Measurements from ENCODE around the gene SPOUT1. TPM values are rescaled to one million over a fixed set of nuclear protein-coding genes. Genes with fewer than 3 reads are reported as not detected.
A peak's percentile ranks its signal among the peaks of the same experiment; 100 is the strongest.
"Not testable (repeated sequence)": the region's sequence is repeated elsewhere in the genome, so short reads cannot be mapped to it uniquely, and the experiment has no call there.

The SPOUT1 gene
- total RNA-seq, 1 experiment from 2014 or later: 66.4 TPM

GRCh38 chr9:128845186-128845931, 15.8 kb upstream of the SPOUT1 start:
- H3K4me1 ChIP-seq (ENCODE audit: insufficient read depth, low read length, poor library complexity, severe bottlenecking): no peaks in the 10 kb centered on the region
- H3K27ac ChIP-seq (ENCODE audit: low read depth, low read length, poor library complexity, severe bottlenecking): no peak overlapping the region
- peaks cover 4% of the 10 kb centered on the region for H3K9me3 ChIP-seq (ENCODE audit: low read depth, low read length, poor library complexity, severe bottlenecking)
- intact Hi-C loops (cut with micrococcal nuclease; ENCODE audit: unreplicated experiment): no loop called here
- no peak for TF ChIP-seq EZH2 (IDR thresholded peaks at IDR 0.05; ENCODE audit: borderline replicate concordance, low read depth, low read length, poor library complexity, severe bottlenecking)
- 0 out of 2 replicates have a peak, but pooled peaks have one; percentile 24 for TF ChIP-seq CTCF (conservative IDR thresholded peaks at IDR 0.05; ENCODE audit: low read depth, low read length)
- no TSS peak for BruUV-seq (replicated peaks)
- DNase-seq (ENCODE audit: low spot score): no peak
- POLR2A ChIA-PET (ENCODE audit: low non-redundant PET): no interaction called here
- no peak overlapping the region for H3K4me3 ChIP-seq (ENCODE audit: low read depth, low read length, poor library complexity, severe bottlenecking)
- no peaks in the 10 kb centered on the region for H3K27me3 ChIP-seq (replicated peaks; ENCODE audit: insufficient read depth, low read depth, low read length, poor library complexity)
- no peaks in the 10 kb centered on the region for H3K36me3 ChIP-seq (ENCODE audit: insufficient read depth, low read length, poor library complexity, severe bottlenecking)
- CTCF ChIA-PET: no interaction called here

GRCh38 chr9:128843171-128843570, 13.6 kb upstream of the SPOUT1 start:
- H3K4me3 ChIP-seq (ENCODE audit: low read depth, low read length, poor library complexity, severe bottlenecking); H3K27me3 ChIP-seq (replicated peaks; ENCODE audit: insufficient read depth, low read depth, low read length, poor library complexity); intact Hi-C loops (cut with micrococcal nuclease; ENCODE audit: unreplicated experiment); H3K27ac ChIP-seq (ENCODE audit: low read depth, low read length, poor library complexity, severe bottlenecking); DNase-seq (ENCODE audit: low spot score); BruUV-seq (replicated peaks); CTCF ChIA-PET; H3K9me3 ChIP-seq (ENCODE audit: low read depth, low read length, poor library complexity, severe bottlenecking); H3K4me1 ChIP-seq (ENCODE audit: insufficient read depth, low read length, poor library complexity, severe bottlenecking); H3K36me3 ChIP-seq (ENCODE audit: insufficient read depth, low read length, poor library complexity, severe bottlenecking): not testable (repeated sequence)
- POLR2A ChIA-PET (ENCODE audit: low non-redundant PET): interaction anchor here (0.9 kb wide), 1 partner anchor 604 kb away, joined by 10 read pairs; no protein-coding TSS in a partner anchor

DNA sequence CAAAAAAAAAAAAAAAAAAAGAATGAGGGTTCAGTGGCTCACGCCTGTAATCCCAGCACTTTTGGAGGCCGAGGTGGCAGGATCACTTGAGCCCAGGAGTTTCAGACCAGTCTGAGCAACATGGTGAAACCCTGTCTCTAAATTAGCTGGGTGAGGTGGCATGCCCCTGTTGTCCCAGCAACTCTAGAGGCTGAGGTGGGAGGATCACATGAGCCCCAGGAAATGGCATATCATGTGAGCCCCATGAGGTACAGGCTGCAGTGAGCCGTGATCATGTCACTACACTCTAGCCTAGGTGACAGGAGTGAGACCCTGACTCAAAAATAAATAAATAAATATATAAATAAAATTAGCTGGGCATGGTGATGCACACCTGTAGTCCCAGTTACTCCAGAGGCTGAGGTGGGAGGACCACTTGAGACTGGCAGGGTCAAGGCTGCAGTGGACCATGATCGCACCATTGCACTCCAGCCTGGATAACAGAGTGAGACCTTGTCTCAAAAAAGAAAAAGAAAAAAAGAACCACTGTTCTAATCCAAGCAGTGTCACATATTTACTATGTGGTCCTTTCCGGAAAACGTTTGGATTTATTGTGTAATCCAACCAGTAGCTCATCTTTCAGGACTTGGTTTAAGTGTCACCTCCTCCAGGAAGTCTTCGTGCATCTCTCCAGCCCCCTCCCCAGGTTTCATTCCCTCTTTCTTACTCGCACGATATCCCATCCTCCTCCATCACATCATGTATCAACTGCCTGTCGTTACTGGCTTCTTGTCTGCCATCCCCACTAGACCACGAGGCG, 12.3 kb upstream of the SPOUT1 start:
- intact Hi-C loops (cut with micrococcal nuclease; ENCODE audit: unreplicated experiment): no loop called here
- no peaks in the 10 kb centered on the region for H3K4me1 ChIP-seq (ENCODE audit: insufficient read depth, low read length, poor library complexity, severe bottlenecking)
- H3K36me3 ChIP-seq (ENCODE audit: insufficient read depth, low read length, poor library complexity, severe bottlenecking): no peaks in the 10 kb centered on the region
- ChIA-PET CTCF (no interaction called here), POLR2A (ENCODE audit: low non-redundant PET) (no interaction called here)
- no peaks in the 10 kb centered on the region for H3K9me3 ChIP-seq (ENCODE audit: low read depth, low read length, poor library complexity, severe bottlenecking)
- H3K27me3 ChIP-seq (replicated peaks; ENCODE audit: insufficient read depth, low read depth, low read length, poor library complexity): no peaks in the 10 kb centered on the region
- no peak overlapping the region for H3K4me3 ChIP-seq (ENCODE audit: low read depth, low read length, poor library complexity, severe bottlenecking)
- TF ChIP-seq EZH2 (IDR thresholded peaks at IDR 0.05; ENCODE audit: borderline replicate concordance, low read depth, low read length, poor library complexity, severe bottlenecking): no peak
- no peak for TF ChIP-seq CTCF (conservative IDR thresholded peaks at IDR 0.05; ENCODE audit: low read depth, low read length)
- no TSS peak for BruUV-seq (replicated peaks)
- no peak overlapping the region for H3K27ac ChIP-seq (ENCODE audit: low read depth, low read length, poor library complexity, severe bottlenecking)
- DNase-seq (ENCODE audit: low spot score): no peak
